Stimulated activated naive B cell treated with anti-CD40 and anti-IgM and Interleukin-4, amounts not matched to agents 10 μg/mL and 1 μg/mL and 100 μg/mL, for 72 hours (primary cell): ENCODE measurements around the gene UBE2F.
A peak's percentile ranks its signal among the peaks of the same experiment; 100 is the strongest.
"Not testable (repeated sequence)": the region's sequence is repeated elsewhere in the genome, so short reads cannot be mapped to it uniquely, and the experiment has no call there.

ENCODE experiments used
- ATAC-seq, 2 donors: fragments of 150-1000 bp; cut with Tn5 transposase; replicated peaks; 2 replicates each; pipeline ENCODE4 v1.10.0; 2021; ENCODE audit warnings: moderate library complexity in 1 of 2
- DNase-seq: peaks from one replicate; pipeline ENCODE4 v3.0.0; 2021
- H3K27ac Mint-ChIP-seq: one replicate; pipeline ENCODE4 v1.8.0; 2022; ENCODE audit warnings: mild to moderate bottlenecking, mixed read lengths
- H3K27me3 Mint-ChIP-seq, 2 donors: one replicate each; pipeline ENCODE4 v1.8.0; 2022; ENCODE audit warnings: mixed read lengths in 2 of 2
- H3K36me3 Mint-ChIP-seq, 2 donors: one replicate each; pipeline ENCODE4 v1.8.0; 2022; ENCODE audit warnings: mixed read lengths in 2 of 2, mild to moderate bottlenecking in 1 of 2
- H3K4me1 Mint-ChIP-seq, 2 donors: one replicate each; pipeline ENCODE4 v1.8.0; 2022; ENCODE audit warnings: mixed read lengths in 2 of 2, mild to moderate bottlenecking in 1 of 2
- H3K4me3 Mint-ChIP-seq, 2 donors: one replicate each; pipeline ENCODE4 v1.8.0; 2022; ENCODE audit warnings: mild to moderate bottlenecking in 2 of 2, mixed read lengths in 2 of 2, moderate library complexity in 1 of 2
- H3K9me3 Mint-ChIP-seq, 2 donors: one replicate each; pipeline ENCODE4 v1.8.0; 2022; ENCODE audit warnings: mixed read lengths in 2 of 2, mild to moderate bottlenecking in 1 of 2

The UBE2F gene

DNA sequence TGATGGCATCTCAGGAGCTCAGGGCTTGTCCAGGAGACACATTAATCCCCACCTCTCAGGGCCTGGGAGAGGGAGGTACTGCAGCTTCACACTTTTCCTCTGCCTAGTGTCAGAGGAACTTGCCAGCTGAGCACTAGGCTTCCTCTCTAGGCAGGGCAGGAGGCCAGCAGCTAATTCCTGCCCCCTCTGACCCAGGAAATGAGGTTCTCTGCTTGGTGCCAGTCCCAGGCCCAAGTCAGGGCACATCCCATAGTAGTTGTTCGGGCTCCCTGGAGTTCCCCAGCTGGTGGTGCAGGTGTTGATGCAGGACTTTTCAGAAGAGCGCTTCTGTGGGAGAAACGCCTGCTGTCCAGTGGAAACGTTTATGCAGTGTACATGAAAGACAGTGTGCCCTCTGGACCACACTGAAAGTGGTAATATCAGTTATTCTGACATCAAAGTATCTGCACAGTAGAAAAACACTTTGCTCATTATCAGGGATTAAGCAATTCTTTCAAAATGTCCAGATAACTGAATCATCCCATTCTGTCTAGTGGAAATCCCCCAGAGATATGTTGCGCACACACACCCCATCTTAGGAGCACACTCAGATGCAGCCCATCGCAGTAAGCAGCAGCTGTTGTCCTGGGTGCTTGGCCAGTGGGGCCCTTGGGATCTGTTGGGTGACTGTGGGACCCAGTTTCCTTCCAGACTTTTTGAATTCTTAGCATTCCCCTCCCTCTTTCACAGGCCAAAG lies 76.2 kb downstream of the UBE2F start:
- ATAC-seq (no peak), DNase-seq (no peak)
- Mint-ChIP-seq H3K27me3 (no peaks in the 10 kb centered on the region), H3K4me1 (no peaks in the 10 kb centered on the region), H3K36me3 (peaks cover 62 to 78% of the 10 kb centered on the region in 2 donors), H3K4me3 (no peak overlapping the region), H3K27ac (peak overlapping the region; percentile 42), H3K9me3 (peaks cover 4 to 11% of the 10 kb centered on the region in 2 donors)

DNA sequence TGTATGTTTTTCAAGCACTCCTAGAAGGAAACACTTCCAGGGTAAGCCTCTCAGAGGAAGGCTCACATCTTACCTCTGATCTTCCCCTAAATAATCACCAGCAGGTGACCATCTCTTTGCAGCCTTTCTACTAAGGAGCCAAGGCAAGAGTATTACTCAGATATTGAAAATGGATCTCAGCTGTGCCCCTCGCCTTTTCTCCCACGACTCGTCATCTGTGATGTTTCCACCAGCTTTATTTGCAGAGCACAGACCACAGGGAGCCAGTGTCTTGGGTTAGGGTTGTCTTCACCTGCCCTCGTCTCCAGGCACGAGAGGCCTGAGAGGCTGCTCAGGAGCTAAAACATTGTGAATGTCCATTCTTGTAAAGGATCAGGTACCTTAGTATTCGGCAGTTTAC lies 77.0 kb downstream of the UBE2F start:
- Mint-ChIP-seq H3K4me1 (no peaks in the 10 kb centered on the region), H3K27me3 (no peaks in the 10 kb centered on the region), H3K4me3 (no peak overlapping the region), H3K9me3 (peaks cover 9 to 15% of the 10 kb centered on the region in 2 donors), H3K27ac (peak overlapping the region; percentile 63), H3K36me3 (peaks cover 58 to 72% of the 10 kb centered on the region in 2 donors)
- DNase-seq (no peak), ATAC-seq (no peak)

DNA sequence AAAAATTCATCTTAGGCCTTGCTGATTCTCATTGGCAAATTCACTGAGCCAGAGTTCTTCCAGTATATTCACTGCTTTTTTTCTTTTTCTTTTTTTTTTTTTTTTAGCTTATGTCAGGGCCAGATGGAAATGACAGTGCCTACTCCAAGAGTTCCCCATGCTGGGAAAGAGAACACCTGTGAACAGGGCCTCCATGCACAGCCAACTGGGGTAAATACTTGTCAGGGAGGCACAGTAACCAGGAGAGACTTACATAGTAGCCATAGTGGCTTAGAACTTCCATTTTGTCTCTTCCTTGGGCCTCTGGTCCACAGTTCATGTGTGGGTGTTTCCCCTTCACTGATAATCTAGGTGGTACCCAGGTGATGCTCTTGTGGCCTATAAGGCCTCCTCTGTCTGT lies 78.8 kb downstream of the UBE2F start:
- ATAC-seq, result no peak
- Mint-ChIP-seq H3K4me3 (no peak overlapping the region), H3K27me3 (no peaks in the 10 kb centered on the region), H3K4me1 (no peaks in the 10 kb centered on the region), H3K27ac (no peak overlapping the region), H3K9me3 (peaks cover 11 to 15% of the 10 kb centered on the region in 2 donors), H3K36me3 (peaks cover 48 to 62% of the 10 kb centered on the region in 2 donors)
- DNase-seq, result no peak

DNA sequence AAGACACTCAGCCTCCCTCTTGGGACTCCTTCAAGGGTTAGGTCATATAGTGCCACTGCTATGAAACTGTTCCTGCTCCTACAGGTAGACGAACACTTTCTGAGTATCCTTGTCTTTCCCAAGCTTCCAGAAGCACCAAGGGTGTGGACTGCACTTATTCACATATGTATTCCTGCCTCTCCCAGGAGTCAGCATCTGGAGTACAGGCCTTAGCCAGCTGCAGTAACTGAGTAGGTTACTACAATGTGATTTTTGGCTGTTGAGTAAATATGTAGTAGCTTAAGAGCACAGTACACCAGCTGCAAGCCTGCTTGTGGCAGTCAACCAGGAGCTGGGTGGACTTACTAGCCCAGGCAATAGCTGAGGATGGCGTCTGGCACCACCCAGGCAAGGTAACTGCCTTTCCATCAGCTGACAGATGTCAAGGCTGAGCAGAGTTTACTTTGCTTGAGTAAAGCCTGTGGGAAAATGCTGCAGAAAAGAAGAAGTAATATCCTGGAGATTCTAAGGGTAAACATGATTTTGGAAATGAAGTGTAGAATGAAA lies 80.0 kb downstream of the UBE2F start:
- H3K27me3 Mint-ChIP-seq, result no peaks in the 10 kb centered on the region
- ATAC-seq (no peak), DNase-seq (no peak)
- H3K4me1 Mint-ChIP-seq, result no peaks in the 10 kb centered on the region
- no peak overlapping the region for H3K4me3 Mint-ChIP-seq
- peaks cover 41 to 62% of the 10 kb centered on the region in 2 donors for H3K36me3 Mint-ChIP-seq
- H3K27ac Mint-ChIP-seq, result no peak overlapping the region
- H3K9me3 Mint-ChIP-seq, result peaks cover 13 to 15% of the 10 kb centered on the region in 2 donors

DNA sequence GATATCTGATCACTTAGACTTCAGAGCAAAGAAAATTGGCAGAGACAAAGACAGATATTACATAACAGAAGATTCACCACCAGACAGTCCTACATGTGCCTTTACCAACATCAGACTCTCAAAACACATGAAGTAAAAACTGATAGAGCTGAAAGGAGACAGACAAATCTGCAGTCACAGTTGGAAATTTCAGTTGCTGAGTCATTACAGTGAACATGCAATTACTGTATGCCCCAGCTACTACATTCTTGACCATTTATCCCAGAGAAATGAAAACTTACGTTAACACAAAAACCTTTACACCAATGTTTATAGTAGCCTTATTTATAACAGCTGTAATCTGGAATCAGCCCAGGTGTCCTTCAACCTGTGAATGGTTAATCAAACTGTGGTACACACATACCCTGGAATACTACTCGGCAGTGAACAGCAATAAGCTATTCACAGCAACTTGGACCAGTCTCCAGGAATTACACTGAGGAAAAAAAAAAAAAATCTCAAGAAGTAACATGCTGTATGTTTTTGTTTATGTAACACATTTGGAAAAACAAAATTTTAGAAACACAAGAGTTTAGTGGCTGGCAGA lies 86.5 kb downstream of the UBE2F start:
- Mint-ChIP-seq H3K27me3 (peaks cover 14 to 15% of the 10 kb centered on the region in 2 donors), H3K9me3 (peaks cover 6 to 13% of the 10 kb centered on the region in 2 donors), H3K4me1 (peaks cover 4 to 7% of the 10 kb centered on the region in 2 donors), H3K36me3 (peaks cover 1 to 18% of the 10 kb centered on the region in 2 donors), H3K27ac (no peak overlapping the region), H3K4me3 (no peak overlapping the region)
- ATAC-seq (no peak), DNase-seq (no peak)

DNA sequence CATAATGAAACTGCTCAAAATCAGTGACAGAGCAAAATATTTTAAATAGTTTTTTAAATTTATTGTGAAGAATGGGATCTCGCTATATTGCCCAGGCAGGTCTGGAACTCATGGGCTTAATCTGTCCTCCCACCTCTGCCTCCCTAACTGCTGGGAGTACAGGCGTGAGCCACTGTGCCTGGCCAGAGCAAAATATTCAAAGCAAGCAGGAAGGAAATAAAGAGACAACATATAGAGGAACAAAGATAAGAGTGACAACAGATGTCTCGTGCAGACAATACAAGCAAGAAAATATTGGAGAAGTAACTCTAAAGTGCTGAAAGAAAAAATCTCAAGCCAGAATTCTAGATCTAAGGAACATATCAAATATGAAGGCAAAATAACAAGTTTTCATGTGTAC lies 89.0 kb downstream of the UBE2F start:
- Mint-ChIP-seq H3K36me3 (peaks cover 6 to 24% of the 10 kb centered on the region in 2 donors), H3K27ac (no peak overlapping the region)

DNA sequence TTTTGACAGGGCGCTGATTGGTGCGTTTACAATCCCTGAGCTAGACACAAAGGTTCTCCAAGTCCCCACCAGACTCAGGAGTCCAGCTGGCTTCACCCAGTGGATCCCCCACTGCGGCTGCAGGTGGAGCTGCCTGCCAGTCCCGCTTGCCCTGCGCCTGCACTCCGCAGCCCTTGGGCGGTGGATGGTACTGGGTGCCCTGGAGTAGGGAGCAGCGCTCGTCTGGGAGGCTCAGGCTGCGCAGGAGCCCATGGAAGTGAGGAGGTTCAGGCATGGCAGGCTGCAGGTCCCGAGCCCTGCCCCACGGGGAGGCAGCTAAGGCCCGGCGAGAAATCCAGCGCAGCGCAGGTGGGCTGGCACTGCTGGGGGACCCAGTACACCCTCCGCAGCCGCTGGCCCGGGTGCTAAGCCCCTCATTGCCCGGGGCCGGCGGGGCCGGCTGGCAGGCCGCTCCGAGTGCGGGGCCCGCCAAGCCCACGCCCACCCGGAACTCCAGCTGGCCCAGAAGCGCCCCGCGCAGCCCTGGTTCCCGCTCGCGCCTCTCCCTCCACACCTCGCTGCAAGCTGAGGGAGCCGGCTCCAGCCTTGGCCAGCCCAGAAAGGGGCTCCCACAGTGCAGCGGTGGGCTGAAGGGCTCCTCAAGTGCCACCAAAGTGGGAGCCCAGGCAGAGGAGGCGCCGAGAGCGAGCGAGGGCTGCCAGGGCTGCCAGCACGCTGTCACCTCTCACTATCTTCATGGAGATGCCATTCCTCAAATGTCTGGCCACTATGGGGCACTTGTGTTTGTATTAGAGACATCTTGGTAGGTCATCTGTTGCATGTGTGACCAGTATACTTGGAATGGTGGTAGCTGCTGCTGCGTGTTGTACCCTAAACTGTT lies 91.1 kb downstream of the UBE2F start:
- Mint-ChIP-seq H3K4me3 (peak overlapping the region in 1 of 2 donors; percentile 35), H3K36me3 (peaks cover 10 to 18% of the 10 kb centered on the region in 2 donors), H3K27me3 (peaks cover 14 to 15% of the 10 kb centered on the region in 2 donors), H3K4me1 (peaks cover 22 to 35% of the 10 kb centered on the region in 2 donors)
- H3K27ac Mint-ChIP-seq, H3K9me3 Mint-ChIP-seq, ATAC-seq, DNase-seq: not testable (repeated sequence)

More for the DNA sequence above, 89.0 kb downstream of the UBE2F start:
- ATAC-seq (no peak), DNase-seq (no peak)
- Mint-ChIP-seq H3K4me3 (no peak overlapping the region), H3K27me3 (peaks cover 14 to 15% of the 10 kb centered on the region in 2 donors), H3K9me3 (peaks cover 3 to 4% of the 10 kb centered on the region in 2 donors), H3K4me1 (peaks cover 13 to 18% of the 10 kb centered on the region in 2 donors)

DNA sequence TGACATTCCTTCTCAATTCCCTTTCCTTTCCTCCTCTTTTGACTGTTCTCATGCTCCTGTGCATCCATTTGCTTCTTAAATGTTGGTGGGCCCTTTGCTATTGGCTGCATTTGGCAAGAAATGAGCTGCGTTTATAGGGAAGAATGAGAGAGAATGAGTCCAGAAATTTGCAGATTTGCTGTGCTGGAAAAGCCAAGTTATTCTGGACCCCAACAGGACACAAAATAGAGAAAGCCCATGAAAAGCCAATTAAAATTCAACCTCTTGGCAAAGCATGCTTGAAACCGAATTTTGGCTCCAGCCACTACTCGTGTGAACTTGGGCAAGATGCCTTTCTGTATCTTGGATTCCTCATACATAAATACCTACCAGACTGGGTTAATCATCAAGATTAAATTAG lies 92.7 kb downstream of the UBE2F start:
- Mint-ChIP-seq H3K36me3 (peaks cover 10 to 23% of the 10 kb centered on the region in 2 donors), H3K27ac (no peak overlapping the region), H3K9me3 (peaks cover 3 to 4% of the 10 kb centered on the region in 2 donors), H3K4me1 (peaks cover 25 to 42% of the 10 kb centered on the region in 2 donors), H3K4me3 (peak overlapping the region; percentile 86 to 91), H3K27me3 (peaks cover 9 to 11% of the 10 kb centered on the region in 2 donors)
- ATAC-seq, result no peak
- DNase-seq, result no peak

DNA sequence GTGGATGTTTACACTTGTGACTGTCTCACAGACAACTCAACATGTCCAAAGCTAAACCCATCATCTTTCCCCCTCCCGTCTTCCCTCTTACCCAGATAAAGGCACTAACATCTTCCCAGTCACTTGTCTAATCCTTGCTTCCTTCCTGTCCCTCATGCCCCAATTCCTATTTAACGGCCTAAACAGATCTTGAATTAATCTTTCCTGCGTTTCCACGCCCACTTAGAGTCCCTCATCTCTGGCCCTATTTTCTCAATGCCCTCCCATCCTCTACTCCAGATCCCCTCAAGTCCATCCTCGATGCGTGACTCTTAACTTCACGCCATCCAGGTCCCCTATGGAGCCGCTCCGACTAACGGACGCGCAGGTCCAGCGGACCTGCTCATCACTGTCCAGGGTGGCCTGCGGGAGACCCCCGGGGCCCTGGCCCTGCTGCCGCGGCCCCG lies 93.3 kb downstream of the UBE2F start:
- H3K4me3 Mint-ChIP-seq, result peak overlapping the region; percentile 86 to 91
- H3K4me1 Mint-ChIP-seq, result peaks cover 25 to 42% of the 10 kb centered on the region in 2 donors
- H3K36me3 Mint-ChIP-seq, result peaks cover 11 to 26% of the 10 kb centered on the region in 2 donors
- H3K9me3 Mint-ChIP-seq, result peaks cover 3 to 4% of the 10 kb centered on the region in 2 donors
- peaks cover 9 to 11% of the 10 kb centered on the region in 2 donors for H3K27me3 Mint-ChIP-seq
- peak overlapping the region; percentile 97 for H3K27ac Mint-ChIP-seq
- ATAC-seq, result no peak
- no peak for DNase-seq

DNA sequence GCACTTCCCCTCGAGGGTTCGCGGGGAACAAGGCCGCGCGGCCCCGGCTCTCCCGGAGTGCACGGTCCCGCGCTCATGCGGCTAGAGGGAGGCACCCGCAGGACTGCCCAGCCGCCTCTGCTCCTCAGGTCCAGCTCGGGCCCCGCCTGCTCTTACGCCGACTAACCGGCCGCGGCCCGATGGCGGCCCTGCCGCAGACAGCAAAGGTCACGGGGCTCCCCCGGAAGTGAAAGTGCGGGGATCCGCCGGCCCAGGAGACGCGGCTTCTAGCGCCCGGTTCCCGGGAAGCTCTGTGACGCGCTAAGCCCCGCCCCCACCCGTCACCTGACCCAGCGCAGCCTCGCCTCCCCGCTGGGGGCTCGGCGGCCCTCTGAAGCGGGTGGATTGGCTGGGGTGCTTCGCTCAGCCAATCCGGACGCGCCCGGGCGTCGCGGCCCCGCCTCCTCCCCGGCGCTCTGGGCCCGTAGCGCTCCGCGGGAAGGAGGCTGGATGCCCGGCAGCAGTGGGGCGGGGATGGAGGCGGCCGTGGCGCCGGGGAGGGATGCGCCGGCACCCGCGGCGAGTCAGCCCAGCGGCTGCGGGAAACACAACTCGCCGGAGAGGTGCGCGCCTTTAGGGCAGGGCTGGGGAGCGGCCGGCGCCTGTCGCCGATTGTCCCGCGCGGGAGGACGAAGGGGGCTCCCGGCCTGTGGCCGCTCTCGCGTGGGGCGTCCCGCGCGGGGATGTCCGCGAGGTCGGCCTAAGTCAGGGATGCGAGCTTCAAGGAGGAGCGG lies 93.9 kb downstream of the UBE2F start, which contains the start of gene SCLY:
Gene SCLY, plus strand, starts transcription at position 460 of the 773 bp plus-strand sequence. Its CDS starts 54 bp downstream, at position 514.
- H3K27me3 Mint-ChIP-seq, result peaks cover 9 to 11% of the 10 kb centered on the region in 2 donors
- H3K27ac Mint-ChIP-seq, result peak within 1 kb of the TSS; percentile 97
- DNase-seq (peak; percentile 94), ATAC-seq (peak; percentile 95 to 96)
- H3K9me3 Mint-ChIP-seq, result peaks cover 3% of the 10 kb centered on the region in 2 donors
- H3K36me3 Mint-ChIP-seq, result peaks cover 13 to 30% of the 10 kb centered on the region in 2 donors
- peaks cover 23 to 42% of the 10 kb centered on the region in 2 donors for H3K4me1 Mint-ChIP-seq
- H3K4me3 Mint-ChIP-seq, result peak within 1 kb of the TSS; percentile 86 to 91

DNA sequence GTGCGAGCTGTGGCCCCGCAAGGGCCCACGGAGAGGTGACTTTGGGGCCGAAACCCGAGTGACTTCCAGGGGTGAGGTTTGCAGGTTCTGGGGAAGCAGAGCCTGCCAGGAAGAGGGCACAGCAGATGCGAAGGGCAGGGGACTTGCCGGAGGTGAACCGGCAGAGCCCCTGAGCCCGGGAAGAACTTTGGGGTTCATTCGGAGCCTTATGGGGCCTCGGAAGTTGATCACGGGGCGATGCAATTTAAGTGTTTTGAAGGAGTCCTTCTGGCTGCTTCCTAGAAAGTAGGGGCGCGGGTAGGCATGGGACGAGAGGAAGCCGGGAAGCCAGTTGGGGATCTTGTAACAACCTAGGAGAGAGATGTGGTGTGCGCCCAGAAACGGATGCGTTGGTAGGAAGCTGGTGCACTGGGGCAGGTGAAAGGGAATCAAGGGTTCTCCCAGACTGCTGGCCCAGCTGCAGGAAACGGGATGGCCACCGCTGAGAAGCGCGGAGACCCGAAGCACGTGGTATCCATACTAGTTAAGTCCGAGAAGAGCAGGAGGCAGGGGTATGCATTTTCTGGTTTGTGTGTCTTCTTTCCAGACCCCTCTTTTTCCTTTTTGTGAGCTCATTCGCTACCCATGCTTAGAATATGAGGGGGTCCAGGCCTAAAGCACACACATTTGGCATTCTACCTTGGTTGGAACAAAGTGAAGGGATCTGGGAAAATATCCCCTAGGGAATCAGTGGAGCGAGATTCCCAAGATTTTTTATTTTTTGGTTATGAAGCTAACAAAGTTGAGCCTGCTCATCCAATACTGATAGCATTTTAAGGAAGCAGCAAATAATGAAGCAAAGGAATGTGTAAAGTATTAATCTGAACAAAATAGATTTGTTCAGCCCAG lies 94.7 kb downstream of the UBE2F start:
- H3K36me3 Mint-ChIP-seq, result peaks cover 22 to 38% of the 10 kb centered on the region in 2 donors
- peaks cover 7 to 11% of the 10 kb centered on the region in 2 donors for H3K27me3 Mint-ChIP-seq
- H3K27ac Mint-ChIP-seq, result peak overlapping the region; percentile 97
- H3K9me3 Mint-ChIP-seq, result peaks cover under 1 to 5% of the 10 kb centered on the region in 2 donors
- ATAC-seq (peak; percentile 19 to 20), DNase-seq (no peak)
- peak overlapping the region; percentile 86 to 91 for H3K4me3 Mint-ChIP-seq
- H3K4me1 Mint-ChIP-seq, result peaks cover 26 to 42% of the 10 kb centered on the region in 2 donors

DNA sequence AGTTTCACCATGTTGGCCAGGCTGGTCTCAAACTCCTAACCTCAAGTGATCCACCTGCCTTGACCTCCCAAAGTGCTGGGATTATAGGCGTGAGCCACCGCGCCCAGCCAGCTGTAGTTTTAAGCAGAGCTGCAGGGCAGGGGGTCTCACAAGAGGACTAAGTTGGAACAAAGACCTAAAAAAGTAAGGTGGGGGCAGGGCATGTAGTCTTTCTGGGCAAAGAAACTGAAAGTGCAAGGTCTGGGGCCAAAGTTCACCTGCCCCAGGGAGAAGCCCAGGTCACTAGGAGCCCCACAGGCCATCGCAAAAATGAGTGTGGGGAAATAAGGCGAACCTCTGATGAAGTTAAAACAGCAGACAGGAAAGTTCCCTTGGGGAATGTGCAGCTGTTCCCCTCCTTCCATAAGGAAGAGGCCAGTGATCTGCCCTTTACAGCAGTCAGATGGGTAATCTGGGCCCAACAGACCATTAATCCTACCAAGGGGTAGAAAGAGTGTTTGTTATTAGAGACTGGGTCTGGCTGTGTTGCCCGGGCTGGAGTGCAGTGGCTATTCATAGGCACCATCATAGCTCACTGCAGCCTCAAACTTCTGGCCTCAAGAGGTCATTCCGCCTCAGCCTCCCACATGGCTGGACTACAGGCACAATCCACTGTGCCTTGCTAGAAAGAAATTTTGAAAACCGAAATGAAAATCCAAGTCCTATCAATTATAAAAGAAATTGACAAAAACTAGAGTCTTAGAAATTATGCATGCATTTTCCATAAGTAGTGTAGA lies 96.8 kb downstream of the UBE2F start:
- ATAC-seq (no peak), DNase-seq (no peak)
- Mint-ChIP-seq H3K9me3 (peaks cover 4 to 8% of the 10 kb centered on the region in 2 donors), H3K27me3 (no peaks in the 10 kb centered on the region), H3K27ac (no peak overlapping the region), H3K4me3 (peak overlapping the region in 1 of 2 donors; percentile 53), H3K36me3 (peaks cover 38 to 49% of the 10 kb centered on the region in 2 donors), H3K4me1 (peaks cover 25 to 35% of the 10 kb centered on the region in 2 donors)
